GM19240 (cell line): ENCODE results near the gene TNFRSF1B.
A peak's percentile ranks its signal among the peaks of the same experiment; 100 is the strongest.

Source experiments
- DNase-seq: peaks from one replicate; pipeline ENCODE4 v3.0.0; 2011; ENCODE audit warnings: low spot score; ENCODE audit not compliant: insufficient read length

The TNFRSF1B gene

GRCh38 chr1:12157366-12158231 lies 9.2 kb upstream of the TNFRSF1B start:
- no peak for DNase-seq

GRCh38 chr1:12158357-12159092 lies 8.3 kb upstream of the TNFRSF1B start:
- DNase-seq = no peak

- no peak for DNase-seq
Observed at GRCh38 chr1:12159816-12160215, 7.0 kb upstream of the TNFRSF1B start.

- DNase-seq = no peak
Observed at GRCh38 chr1:12161324-12161661, 5.5 kb upstream of the TNFRSF1B start.

GRCh38 chr1:12161662-12162458 lies 4.9 kb upstream of the TNFRSF1B start:
- peak; percentile 87 for DNase-seq

- DNase-seq = no peak
Observed at GRCh38 chr1:12162459-12163137, 4.2 kb upstream of the TNFRSF1B start.

- no peak for DNase-seq
Observed at GRCh38 chr1:12163210-12163609, 3.6 kb upstream of the TNFRSF1B start.

- no peak for DNase-seq
Observed at GRCh38 chr1:12164210-12164609, 2.6 kb upstream of the TNFRSF1B start.

- no peak for DNase-seq
Observed at GRCh38 chr1:12165342-12165741, 1.4 kb upstream of the TNFRSF1B start.

- no peak for DNase-seq
Observed at GRCh38 chr1:12167493-12168429, 970 bp downstream of the TNFRSF1B start.

GRCh38 chr1:12168451-12169160 lies 1.8 kb downstream of the TNFRSF1B start:
- DNase-seq = no peak

- no peak for DNase-seq
Observed at GRCh38 chr1:12169442-12170135, 2.8 kb downstream of the TNFRSF1B start.

- DNase-seq = no peak
Observed at GRCh38 chr1:12170263-12170671, 3.5 kb downstream of the TNFRSF1B start.

GRCh38 chr1:12171206-12172041 lies 4.6 kb downstream of the TNFRSF1B start:
- no peak for DNase-seq

GRCh38 chr1:12172042-12172851 lies 5.5 kb downstream of the TNFRSF1B start:
- DNase-seq = no peak

GRCh38 chr1:12173041-12173509 lies 6.3 kb downstream of the TNFRSF1B start:
- DNase-seq = no peak

- DNase-seq = no peak
Observed at GRCh38 chr1:12173631-12174121, 6.9 kb downstream of the TNFRSF1B start.
